HCEC 1CT (cell line): ENCODE measurements around the gene LHX4.
A peak's percentile ranks its signal among the peaks of the same experiment; 100 is the strongest.

Experiments
- DNase-seq: peaks from one replicate; pipeline ENCODE4 v3.0.0-alpha.2; 2017

LHX4 gene

DNA sequence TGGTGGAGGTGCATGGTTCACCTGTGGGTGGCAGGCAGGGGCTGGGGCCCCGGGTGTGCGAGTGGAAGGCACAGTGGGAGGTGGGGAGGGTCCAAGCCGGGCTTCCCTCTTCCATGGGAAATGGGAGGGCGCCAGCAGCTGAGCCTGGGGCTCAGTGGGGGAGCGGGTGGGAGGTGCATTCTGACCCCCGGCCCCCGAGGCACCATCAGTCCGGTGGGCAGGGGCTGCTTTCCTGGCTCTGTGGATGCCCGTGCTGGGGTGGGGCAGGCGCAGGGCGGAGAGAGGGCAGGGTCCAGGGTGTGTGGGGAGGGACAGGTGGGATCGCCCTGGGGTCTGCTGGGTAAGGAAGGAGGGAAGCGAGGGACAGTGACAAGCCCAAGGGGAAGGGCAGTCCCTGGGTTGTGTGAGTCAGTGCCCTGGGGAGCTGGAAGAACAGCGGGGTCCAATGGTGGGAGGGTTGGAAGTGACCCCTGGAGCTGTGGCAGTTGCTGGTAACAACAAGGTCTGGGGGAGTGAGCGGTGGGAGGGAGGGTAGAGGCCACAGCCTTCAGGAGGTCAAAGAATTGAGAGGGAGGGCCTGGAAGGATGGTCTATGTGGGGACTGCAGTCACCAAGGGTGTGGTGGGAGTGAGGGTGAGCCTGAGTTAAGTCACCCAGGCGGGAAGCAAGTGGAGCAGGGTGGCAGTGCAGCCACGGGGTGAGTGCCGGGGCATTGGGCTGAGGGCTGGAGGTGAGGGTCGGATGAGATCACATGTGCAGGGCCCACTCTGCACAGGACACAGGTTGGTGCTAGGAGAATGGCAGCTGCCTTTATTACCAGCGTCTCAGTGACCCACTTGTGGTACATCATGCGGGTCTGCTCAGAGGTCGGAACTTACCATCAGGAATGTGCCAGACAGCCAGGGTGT is 29.6 kb downstream of the LHX4 start:
- no peak for DNase-seq

DNA sequence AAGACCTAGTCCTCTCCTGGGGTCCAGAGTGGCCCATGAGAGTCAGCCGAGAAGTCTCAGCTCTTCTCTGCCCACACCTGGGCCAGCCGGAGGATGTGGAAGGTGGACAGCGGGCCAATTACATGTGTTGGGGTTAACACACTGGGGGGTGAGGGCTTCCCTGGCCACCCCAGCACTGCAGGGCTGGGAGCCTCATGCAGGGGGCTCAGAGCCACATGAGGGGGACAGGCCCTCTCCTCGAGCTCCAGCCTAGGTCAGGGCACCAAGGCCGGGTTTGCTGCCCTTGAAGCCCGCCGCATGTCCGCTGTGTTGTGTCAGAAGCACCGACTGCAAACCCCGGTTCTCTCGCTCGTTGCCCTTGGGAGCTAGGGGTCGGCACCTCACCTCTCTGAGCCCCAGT is 30.5 kb downstream of the LHX4 start:
- DNase-seq = no peak

DNA sequence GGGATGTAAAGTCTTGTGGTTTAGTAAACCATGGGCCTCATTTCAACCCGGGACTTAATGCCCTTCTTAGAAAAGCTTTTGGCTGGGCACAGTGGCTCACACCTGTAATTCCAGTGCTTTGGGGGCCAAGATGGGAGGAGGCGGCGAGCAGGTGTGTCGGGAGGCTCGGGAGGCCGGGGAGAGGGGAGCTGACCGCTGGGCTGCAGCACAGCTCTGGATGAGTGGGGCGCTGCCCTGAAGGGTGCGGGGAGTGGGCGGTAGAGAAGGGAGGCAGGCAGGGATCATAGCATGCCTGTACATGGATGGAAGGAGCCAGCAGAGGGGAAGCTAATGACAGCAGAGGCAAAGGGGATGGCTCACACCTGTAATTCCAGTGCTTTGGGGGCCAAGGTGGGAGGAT is 31.0 kb downstream of the LHX4 start:
- no peak for DNase-seq

DNA sequence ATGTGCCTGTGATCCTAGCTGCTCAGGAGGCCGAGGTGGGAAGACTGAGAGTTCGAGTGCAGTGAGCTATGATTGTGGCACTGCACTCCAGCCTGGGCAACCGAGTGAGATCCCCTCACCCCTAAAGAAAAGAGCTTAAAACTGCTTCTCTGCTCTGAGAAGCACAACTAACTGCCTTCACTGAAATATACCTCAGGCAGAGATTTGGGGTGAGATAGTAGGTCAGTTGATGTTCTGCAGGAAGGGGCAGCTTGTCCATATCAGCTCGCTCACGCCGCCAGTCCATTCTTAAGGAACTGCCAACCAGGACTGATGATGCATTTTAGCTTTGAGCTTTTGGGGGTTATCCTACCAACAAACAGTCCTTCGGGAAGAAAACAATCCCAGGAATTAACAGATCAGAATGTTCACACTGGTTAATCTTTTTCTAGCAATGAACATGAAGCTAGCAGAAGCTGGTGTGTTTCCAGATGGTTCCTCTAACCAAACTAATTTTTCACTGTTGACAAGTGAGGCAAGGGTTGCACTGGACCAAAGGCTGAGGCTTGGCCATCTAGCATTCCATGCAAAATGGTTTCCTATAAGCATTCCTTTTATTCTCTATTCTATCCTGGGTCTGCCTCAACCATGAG is 31.6 kb downstream of the LHX4 start:
- no peak for DNase-seq

DNA sequence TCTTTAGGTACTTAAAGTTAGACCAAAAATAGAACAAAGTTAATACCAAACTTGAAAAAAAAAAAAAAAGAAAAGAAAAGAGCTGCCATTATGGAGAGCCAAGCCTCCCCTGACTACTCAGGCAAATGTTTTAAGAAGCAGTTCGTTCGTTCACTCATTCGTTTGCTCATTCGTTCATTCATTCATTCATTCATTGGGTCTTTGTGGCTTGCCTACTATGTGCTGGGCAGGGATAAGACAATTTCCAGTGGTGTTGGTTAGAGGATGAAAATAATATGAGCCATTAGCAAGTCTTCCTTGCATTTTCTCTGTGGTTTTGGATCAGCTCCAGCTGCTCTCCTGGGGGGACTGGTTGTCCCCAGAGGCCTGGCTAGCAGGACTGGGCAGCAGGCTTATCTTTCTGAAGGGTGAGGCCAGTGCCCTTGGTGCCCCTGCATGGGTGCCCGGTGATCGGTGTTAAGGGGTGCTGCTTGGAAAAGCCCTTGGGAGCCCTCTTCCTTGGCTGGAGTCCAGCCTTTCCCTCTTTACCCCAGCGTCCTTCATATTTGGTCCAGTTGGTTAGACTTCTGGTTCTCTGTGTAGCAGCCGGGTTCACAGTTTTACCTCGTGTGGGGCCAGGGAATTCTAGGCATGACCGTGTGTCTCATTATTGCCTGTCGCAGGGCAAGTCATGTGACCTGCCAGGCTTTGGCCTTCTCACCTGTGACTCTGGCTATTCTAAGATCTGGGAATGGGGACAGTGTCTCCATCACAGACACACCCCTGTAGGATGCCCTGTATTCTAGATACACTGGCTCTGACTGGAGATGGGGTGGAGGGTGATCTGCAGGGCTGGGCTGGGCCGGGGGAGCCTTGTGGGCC is 32.8 kb downstream of the LHX4 start:
- no peak for DNase-seq

DNA sequence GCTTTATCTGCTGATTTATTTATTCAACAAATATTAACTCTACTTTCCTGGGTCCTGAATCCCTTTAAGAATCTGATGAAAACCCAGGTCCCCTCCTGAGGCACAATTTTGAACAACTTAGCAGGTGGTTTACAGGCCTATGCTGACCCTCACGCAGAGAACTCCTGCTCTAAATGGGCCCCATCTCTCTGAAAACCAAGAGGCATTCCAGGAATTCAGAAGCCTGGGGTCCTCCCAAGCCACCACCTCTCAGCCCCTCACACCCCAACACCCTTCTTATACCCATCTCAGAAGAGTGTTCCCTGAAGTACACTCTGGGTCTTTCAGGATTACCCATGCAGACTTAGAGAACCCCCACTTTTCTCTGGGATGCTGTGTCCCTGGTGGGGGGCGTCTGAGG is 34.5 kb downstream of the LHX4 start:
- no peak for DNase-seq

DNA sequence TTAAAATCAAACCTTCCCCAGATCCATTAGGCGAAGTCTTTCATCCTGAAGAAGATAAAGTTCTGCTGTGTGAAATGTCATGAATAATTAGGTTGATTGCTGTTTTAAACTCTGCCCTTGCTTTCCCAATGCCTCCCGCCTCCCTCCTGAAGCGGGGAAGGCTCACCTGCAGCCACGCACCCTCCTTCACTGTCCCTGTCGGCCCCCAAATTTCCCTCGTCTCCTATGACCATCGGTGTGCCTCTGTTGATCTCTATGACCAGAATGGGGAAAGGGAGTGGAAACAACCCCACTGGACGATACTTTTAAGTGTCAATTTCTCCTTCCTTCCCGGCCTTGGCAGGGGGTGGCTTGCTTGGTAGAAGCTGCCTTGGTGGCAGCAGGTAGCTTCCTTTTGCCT is 35.1 kb downstream of the LHX4 start:
- no peak for DNase-seq

DNA sequence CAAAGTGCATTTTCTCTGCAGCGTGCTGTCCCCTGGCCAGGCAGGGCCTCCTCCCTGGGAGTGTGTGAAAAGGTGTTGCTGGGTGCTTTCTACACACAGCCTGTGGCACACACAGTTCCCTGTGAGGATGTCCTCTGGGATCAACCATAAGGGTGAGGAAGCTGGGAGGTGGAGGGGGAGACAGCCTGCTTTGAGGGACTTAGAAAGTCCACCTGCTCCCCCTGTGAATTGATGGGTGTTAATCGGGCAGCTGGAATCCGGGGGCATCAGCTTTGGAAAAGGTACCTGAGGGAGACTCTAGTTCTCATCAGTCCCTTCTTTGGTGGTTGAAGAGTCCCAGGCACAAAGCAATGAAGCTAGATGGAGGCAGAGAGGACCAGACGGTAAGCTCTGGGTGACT is 35.8 kb downstream of the LHX4 start:
- no peak for DNase-seq

DNA sequence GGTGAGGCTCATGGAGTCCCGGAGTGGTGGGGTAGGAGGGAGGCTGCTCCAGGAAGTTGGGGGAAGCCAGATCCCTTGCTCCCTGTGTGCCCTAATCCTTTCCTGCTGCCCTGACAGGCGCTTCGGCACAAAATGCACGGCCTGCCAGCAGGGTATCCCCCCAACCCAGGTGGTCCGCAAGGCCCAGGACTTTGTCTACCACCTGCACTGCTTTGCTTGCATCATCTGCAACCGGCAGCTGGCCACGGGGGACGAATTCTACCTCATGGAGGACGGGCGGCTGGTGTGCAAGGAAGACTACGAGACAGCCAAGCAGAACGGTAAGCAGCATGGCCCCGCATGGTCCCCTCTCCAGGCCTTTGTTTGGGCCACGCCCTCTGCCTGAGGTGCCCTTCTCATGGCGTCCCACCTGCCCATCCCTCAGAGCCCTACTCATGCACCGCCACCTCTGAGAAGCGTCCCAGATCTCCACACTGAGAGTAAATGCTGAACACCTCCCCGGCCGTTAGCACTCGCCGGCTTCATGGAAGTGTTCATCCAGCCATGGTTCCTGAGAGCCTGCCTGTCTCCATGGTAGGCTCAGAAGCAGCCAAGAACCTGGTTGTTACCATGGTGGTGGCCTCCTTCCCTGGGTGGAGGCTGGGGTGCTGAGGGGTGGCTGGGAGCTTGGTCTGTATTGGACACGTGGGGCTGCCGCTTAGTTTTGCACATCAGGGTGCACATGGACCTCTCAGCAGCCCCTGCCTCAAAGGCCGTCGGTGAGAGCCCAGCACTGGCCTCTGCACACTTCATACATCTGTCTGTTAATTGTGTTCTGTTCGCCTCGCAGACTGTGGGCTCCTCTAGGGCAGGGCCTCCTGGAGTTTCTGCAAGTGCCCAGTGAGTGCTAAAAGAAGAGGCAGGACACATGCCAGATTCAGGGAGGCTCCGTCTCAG is 36.5 kb downstream of the LHX4 start:
- no peak for DNase-seq

DNA sequence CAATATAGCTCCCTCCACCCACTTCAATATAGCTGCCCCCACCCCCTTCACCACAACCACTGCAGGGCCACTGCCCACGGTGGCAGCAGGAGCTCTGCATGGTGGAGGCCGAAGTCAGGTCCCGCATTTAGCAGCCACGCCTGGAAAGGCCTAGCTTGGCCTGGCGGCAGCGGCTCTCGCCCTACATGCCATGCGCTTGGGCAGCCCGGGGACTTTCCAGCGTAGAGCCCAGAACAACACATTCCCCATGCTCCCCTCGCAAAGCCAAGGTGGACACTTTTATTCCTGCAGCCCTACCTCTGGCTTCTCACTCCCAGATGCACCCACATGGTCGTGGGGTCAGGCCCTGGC is 37.1 kb downstream of the LHX4 start:
- DNase-seq = no peak

DNA sequence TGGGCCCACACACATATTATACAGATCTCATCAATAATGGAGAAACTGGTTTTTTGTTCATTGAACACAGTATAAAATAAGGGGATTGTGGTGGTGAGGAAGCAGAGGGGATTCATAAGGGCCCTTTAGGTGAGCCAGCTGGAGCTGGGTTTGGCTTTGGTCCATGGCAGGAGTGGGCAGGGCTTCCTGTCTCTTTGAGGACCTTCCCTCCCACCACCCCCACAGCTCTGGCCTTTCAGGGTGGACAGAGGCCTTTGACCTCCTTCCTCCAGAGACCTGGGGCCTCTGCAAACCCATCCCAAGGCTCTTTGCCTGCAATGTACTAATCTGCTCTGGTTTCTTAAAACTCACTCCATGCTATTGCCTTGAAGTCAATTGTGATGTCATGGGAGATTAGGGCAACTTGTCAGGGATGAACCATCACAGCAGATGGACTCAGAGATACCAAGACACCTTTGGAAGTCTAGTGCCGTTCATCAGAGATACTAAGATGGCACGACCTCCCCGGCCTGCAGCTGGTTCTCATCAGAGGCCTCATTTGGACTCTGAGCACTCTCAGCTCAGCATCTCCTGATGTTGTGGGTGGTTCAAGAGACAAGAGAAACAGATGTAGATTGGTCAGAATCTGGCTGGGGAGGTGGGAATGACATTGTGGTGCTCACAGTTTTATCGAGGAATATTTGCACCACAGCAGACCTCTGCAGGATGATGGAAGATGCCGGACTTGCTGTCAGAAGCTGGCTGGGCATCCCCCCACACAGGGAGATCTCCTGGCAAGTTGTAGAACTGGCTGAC is 37.9 kb downstream of the LHX4 start:
- DNase-seq = no peak

DNA sequence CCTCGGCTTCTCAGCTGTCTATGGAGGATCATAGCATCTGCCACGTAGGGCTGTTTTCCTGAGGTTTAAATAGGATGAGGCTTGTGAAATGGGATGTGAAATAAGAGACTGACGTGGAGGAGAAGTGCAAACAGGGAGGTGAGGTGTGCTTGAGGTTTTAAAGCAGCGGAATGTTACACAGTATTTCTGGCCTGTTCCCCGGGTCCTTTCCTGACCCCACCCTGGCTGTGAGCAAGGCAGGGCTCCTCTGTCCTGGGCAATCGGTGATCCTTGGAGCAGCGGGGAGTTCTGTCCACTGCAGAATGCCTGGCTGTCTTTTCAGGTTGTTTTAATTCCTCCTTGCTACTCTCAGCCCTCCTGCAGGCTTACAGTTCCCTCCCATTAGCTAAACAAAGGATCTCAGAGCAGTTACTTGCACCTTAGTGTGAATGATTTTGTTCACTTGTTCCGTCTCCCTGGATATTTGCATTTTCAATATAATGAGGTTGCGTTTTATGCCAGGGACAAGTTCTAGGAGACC is 38.6 kb downstream of the LHX4 start:
- DNase-seq = no peak

DNA sequence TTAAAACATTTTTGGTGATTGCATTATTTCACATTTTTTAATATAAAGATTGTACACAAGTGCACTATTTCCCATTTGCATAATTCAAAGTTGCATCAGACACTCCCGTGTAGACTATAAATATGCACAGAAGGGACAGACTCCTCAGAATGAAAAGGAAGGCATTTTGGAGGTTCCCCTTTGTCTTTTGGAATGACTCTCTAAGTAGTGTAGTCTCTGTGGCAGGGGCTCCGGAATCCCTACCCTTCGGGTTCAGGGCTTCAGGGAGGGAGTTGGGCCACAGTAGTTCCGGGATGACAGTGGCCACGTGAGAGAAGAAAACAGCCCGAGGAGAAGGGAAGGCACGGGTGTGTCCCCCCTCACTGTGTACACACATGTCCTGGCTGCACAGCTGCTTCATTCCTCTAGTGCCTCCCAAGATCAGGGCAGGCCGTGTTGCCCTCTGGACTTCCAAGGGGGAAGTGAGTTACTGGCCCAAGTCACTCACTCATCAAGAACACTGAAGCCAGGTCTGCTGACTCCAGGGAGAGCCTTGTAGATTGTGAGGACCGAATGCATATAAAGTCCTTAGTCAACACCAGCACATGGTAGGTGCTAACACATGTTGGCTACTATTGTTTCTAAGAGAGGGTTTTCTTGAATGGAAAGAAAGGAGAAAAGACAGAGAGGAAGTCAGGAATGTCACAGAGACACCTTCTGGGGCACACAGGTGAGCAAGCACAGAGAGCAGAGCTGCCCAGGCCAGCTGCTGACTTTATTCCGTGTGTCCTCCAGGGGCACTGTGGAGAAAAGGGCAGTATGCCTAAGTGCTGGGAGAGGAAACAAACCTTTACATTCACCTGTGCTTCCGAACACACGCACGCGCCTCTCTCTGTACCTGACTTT is 39.8 kb downstream of the LHX4 start:
- DNase-seq = no peak

DNA sequence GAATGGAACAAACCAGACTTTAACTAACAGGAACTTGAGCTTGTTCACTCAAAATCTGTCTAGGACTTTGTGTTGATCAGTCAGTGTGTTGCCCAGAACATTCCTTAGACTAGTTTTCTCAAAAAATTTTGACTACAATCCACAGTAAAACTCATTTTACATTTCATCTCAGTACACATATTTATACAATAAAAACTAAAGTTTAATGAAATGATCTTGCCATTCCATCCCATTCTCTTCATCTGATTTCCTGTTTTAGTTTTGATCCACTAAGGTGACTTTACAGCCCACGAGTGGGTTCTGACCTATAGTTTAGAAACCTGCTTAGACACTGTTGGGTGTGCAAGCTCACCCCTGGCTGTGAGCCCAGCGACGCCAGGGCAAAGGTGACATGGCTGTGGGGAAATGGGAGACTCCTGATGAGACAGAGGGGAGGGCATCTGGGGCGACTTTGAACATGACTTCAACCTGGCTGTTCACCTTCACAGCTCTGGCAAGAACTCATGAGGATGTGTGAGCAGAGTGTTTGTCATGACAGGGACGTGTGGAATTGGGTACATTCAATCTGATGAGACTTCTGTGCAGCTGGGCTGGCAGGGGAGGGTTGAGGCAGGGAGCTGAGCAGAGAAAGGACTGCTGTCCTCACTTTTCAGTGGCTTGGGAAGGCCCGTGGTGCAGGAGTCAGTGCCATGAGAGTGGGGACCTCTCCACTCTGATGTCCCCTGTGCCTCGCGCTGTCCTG is 40.6 kb downstream of the LHX4 start:
- no peak for DNase-seq

DNA sequence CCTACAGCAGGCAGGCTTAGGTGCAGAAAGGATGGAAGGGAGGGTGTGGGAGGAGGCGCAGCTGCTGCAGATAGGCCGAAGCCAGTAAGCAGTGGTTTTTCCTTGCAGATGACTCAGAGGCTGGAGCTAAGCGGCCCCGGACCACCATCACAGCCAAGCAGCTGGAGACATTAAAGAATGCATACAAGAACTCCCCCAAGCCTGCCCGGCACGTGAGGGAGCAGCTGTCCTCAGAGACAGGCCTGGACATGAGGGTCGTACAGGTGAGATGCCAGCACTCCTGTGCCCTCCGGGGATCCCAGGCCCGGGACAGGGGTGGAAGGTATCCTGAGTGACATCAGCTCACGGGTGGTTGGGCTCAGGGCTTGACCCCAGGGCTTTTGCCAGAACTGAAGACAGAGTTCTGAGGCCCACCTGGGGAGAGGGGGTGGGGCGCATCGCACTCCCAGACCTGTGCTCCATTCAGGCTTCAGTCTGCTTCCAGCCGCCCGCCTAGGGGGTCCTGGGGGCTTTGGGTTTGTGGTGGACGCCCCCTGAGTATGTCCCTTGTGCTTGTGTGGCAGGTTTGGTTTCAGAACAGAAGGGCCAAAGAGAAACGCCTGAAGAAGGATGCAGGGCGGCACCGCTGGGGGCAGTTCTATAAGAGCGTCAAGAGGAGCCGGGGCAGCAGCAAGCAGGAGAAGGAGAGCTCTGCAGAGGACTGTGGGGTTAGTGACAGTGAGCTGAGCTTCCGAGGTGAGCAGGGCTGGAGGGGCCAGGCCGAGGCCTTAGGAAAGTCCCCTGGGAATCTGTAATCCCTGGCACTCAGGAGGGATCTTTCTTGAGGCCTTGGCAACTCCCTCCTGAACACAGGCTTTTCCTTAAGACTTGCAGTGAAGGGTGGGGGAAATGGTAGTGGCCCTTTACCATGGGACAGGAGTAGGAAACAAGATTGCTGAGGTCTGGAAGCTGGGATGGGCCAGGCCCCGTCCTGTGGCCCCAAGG is 41.5 kb downstream of the LHX4 start:
- peak; percentile 71 for DNase-seq

DNA sequence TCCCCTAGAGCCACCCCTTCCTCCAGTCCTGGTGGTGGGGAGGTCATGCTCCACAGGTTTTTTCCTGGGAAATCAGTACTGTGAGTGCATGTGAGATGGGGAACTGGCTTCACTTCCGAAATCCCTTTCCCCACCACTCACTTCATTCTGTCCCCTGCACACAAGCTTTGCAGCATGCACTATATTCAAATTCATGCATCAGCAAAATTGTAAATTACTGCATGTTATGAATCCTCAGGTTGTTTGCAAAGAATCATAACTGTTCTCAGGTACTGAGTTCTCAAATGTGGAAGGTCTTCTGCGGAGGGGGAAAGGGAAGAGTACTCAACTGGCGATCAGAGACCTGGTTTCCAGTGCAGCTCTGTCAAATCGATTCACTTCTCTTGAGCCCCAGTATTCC is 42.3 kb downstream of the LHX4 start:
- no peak for DNase-seq

DNA sequence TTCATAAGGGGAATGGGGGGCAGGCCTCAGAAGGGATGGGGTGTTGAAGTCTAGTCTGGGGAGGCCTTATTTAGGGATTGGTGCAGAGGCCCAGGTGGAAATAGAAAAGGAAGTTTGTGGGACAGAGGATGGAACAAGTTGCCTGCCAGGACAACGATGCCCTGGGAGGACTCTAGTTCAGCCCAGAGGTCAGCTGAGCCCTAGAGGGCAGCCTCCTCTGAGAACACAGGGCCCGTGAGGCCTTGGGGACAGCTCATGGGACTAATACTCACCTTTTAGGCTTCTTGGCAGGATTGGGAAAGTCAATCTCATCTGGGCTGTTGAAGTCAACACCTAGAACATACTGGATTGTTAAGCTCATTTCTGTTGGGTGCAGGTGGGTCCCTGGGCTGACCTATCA is 43.0 kb downstream of the LHX4 start:
- no peak for DNase-seq

DNA sequence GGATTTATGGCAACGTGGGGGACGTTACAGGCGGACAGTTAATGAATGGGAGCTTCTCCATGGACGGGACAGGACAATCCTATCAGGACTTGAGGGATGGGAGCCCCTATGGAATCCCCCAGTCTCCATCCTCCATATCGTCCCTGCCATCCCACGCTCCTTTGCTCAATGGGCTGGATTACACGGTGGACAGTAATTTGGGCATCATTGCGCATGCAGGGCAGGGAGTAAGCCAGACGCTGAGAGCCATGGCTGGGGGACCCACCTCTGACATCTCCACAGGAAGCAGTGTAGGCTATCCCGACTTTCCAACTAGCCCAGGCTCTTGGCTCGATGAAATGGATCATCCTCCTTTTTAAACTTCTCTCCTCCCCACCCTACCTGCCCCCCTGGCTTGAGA is 44.2 kb downstream of the LHX4 start:
- DNase-seq = no peak
